NCI-H1436 (cell line): ENCODE data around the gene ELOVL1.
"Not testable (repeated sequence)": the region's sequence is repeated elsewhere in the genome, so short reads cannot be mapped to it uniquely, and the experiment has no call there.

Experiments
- DNase-seq: peaks from one replicate; lab custom pipeline; 2025; lab: John Stamatoyannopoulos, UW

ELOVL1 gene

GRCh38 chr1:43381612-43382011 is 13.8 kb upstream of the ELOVL1 start:
- no peak for DNase-seq

DNA sequence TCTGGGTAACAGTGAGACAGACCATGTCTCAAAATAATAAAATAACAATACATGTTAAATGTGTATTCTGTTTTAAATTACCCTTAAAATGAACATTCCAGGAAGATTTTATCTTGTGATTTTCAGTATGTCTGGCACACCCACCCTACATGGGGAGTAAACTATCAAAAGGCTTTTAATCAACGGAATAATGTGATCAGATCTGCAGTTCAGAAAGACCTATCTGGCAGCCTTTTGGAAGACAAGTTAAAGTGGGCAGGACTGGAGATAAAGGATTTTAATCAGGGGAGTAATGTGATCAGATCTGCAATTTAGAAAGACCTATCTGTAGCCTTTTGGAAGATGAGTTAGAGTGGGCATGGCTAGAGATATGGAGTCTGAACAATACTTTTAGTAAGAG is 11.7 kb upstream of the ELOVL1 start:
- DNase-seq, result no peak

GRCh38 chr1:43377831-43378230 is 10.0 kb upstream of the ELOVL1 start:
- no peak for DNase-seq

DNA sequence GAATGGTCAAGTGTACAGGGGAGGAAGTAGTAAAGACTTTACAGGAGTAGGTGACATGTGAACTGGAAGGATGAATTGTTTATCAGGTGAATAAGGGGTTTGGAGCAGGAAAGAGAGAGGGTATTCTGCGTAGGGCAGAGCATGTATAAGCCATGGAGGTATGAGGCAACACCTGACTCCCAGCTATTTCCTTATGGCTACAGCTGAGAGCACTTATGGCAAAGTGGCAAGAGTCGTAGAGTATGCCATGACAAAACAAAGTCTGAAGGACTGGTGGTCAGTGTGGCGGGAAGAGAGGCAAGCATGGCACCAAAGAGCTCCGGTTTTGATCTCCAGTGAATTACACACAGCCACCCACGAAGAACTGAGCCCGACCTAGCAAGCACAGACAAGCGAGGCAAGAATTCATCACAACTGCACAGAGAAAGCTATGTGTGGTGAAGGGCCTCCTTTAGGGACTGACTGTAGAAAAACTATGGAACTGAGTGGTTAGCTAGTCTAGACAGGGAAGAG is 9.0 kb upstream of the ELOVL1 start:
- DNase-seq, result no peak

DNA sequence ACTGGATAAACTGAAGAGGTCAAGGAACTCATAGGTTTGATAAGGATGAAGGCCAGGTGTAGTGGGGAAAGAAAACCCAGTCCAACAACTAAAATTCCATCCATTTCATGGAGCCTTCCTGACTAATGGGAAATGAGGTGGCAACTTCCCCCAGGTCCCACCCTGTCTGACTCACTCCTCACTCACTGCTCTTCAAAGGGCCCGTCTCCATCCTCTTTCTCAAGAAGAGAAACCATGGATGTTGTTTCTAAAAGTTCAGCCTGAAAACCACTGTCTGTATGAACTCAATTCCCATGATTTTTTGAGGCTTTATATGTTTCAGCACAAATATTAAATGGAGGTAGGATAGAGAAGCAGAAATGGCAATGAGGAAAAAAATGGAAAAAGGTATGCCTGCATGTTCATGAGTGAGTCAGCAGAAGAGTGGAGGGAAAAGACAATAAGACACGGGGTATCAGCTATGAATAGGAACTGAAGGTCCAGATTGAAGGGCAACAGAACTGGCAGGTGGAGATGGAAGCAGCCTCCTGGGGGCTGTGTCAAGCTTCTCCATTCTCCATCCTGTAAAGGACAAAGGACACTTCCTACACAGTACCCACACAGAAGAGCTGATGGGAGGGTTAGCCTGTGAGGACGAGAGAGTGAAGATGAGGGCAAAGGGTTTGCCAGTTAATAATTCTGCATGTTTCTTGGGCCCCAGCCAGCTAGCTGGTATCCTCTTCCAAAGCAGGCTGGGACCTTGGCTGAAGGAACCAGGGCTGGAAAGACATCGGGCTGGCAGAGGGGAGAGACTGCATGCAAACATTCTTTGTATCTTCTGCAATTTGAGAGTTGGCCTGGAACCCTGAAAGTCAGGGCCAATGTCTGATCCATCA is 5.5 kb upstream of the ELOVL1 start:
- DNase-seq, result no peak

GRCh38 chr1:43372172-43372571 is 4.4 kb upstream of the ELOVL1 start:
- no peak for DNase-seq

DNA sequence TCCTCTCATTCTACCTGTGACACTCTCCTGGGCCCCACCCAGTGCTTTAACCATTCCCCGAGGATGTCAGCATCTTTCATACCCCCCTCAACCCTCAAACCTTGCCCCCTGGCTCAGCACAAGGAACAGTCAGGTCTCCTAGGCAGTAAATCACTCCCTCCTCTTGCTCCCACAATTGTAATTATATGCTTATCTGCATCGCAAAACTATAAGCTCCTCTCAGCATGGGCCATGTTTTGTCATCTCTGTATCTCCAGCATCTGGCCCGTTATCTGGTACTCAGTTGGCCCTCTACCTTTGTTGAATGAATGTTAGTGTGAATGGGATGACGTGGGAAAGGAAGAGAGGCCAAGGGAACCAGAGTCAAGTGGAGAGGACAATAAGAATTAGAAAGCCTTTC is 2.8 kb upstream of the ELOVL1 start:
- no peak for DNase-seq

DNA sequence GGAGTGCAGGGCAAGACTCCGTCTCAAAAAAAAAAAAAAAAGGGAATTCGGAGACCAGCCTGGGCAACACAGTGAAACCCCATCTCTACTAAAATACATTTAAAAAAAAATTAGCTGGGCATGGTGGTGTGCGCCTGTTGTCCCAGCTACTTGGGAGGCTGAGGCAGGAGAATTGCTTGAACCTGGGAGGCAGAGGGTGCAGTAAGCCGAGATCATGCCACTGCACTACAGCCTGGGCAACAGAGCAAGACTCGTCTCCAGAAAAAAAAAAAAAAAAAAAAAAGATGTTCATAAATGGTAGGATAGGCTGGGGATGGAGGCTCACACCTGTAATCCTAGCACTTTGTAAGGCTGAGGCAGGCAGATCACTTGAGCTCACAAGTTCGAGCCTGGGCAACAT is 2.0 kb upstream of the ELOVL1 start:
- not testable (repeated sequence) for DNase-seq

DNA sequence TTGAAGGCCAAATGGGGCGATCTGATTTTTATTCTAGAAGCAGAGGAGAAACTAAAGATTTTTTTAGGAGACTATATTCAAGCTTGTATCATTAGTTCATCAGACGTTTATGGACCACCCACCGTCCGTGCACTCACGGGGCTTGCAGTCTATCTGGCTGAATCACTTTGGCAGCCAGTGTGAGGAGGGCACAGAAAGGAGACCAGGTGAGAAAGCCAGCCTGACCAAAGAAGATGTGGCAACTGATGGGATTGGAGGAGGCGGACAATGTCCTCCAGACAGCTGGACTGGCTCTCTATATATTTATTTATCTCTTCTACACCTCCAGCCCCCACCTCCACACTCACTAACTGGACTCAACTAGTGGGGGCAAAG is 822 bp upstream of the ELOVL1 start:
- no peak for DNase-seq

DNA sequence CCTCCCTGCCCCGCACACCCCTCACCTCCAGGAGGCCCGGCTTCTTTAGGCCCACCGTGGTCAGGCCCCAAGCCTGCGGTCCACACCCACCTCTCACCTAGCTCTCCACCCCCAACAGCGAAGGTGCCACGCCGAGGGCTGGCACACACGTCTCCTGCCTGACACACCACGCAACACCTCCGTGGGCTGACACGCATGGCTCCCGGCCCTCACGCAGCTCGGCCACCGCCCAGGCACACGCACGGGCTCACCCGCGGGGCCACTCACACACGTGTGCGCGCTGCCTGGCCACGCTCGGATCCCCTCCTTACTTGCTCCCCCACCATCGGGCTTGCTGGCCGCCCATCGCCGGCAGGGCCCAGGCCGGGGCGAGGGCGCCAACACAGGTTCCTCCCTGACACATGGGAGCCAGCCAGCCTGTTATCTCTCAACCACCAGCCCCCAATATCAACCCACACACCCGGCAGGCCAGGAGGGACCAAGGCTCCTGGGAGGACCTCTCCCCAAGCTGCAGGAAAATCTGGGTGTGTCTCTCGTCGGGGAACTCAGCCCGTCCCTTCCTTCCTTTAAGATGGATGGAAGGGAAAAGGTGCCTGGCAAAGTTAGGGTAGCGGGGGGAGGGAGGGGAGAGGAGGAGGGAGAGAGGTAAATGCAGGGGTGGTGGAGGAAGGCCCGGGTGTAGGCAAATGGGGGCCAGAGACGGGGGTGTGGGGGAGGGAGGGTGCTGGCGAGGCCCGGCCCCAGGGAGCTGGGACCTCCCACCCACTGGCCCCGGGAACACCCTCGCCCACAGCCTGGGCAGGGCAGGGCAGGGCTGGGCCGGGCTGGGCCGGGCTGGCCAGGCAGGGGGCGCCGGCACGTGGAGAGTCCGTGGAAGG is 546 bp downstream of the ELOVL1 start:
- no peak for DNase-seq

- no peak for DNase-seq
Observed at GRCh38 chr1:43366601-43367025, 1.2 kb downstream of the ELOVL1 start.

- no peak for DNase-seq
Observed at GRCh38 chr1:43366179-43366578, 1.6 kb downstream of the ELOVL1 start.

DNA sequence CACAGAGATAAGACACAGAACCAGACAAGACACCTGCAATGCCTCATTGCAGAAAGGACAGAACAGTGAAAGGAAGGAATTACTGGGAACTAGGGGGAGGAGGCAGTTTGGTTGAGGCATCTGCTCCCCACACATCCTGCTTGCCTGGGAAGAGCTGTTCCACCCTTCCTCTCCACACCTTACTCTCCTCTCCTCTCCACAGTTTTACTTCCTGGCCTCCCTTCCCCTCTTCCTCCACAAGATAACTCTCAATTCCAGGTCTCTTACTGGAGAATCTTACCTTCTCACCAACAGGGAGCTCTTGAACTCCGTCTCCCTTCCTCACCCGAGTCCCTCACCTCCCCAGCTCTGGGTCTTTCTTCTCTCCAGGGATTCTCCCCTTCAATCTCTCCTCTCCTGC is 2.1 kb downstream of the ELOVL1 start:
- DNase-seq, result no peak

DNA sequence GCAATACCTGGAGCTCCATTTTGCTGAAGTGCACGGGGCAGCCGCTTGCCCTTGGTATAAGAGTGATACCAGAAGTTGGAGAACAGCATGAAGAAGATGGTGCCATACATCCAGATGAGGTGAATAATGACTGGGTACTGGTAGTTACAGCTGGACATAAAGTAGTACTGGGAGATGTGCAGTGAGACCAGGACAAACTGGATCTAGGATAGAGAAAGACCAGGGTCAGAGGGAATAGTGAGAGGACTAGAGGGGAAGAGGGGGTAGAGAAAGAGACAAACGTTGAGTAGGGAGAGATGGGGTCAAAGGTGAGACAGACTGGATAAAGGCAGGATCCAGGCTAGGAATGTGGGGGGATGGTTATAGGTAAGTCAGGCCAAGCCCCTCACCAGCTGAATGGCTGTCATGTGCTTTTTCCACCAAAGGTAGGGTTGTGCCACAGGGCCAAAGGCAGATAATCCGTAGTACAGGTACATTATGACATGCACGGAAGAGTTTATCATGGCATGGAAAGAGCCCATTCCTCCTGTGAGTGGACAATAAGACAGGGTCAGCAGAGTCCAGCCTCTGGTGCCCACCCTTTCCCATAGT is 3.8 kb downstream of the ELOVL1 start:
- DNase-seq, result no peak

DNA sequence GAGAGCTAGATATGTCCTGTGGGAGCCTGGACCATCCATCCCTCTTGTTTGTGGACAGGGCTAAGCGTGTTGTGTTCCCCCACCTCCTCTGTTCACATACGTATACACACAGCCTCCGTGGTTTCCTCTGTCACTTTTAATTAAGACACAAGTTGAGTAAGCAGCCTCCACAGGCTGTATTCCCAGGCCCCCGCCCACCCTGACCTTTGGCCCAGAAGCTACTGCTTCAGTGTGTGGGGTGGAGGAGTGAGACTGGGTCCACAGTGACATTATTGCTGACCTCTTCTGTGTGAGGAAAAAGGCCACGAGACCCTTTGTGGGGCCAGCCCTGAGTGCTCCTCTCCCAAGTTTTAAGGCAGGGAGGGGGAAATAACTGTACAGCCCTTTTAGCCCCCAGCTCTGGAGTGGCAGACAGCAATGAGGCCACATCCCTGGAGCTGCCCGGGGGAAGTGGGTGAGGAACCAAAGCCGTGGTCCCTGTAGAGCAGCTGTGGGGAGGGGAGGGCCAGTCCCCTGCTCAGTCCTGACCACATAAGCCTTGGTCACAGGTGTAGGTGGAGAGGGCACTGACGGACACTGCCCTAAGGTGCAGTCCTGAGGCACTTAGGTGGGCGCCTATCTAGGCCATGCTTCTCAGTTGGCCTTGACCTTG is 4.4 kb downstream of the ELOVL1 start:
- DNase-seq, result no peak

DNA sequence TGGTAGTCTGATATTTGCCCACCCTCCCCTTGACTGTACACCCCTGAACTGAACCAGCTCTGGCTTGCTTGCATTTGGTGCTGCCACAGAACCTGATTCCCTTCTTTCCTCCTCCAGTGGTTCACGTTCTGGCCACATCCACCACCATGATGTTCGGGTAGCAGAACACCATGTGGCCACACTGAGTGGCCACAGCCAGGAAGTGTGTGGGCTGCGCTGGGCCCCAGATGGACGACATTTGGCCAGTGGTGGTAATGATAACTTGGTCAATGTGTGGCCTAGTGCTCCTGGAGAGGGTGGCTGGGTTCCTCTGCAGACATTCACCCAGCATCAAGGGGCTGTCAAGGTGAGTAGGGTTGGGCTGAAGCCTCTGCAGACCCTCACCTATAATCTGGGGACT is 7.2 kb downstream of the ELOVL1 start:
- no peak for DNase-seq

DNA sequence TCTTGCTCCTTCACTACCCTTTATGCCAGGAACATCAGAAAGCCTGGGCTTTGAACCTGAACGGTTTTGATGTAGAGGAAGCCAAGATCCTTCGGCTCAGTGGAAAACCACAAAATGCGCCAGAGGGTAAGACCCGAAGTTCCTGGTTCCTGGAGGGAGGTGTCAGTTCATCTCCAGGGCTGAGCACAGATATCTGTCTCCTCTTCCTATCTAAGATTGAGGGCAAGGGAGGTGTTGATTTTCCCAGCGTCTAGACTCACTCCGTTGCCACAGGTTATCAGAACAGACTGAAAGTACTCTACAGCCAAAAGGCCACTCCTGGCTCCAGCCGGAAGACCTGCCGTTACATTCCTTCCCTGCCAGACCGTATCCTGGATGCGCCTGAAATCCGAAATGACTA is 8.1 kb downstream of the ELOVL1 start:
- no peak for DNase-seq

DNA sequence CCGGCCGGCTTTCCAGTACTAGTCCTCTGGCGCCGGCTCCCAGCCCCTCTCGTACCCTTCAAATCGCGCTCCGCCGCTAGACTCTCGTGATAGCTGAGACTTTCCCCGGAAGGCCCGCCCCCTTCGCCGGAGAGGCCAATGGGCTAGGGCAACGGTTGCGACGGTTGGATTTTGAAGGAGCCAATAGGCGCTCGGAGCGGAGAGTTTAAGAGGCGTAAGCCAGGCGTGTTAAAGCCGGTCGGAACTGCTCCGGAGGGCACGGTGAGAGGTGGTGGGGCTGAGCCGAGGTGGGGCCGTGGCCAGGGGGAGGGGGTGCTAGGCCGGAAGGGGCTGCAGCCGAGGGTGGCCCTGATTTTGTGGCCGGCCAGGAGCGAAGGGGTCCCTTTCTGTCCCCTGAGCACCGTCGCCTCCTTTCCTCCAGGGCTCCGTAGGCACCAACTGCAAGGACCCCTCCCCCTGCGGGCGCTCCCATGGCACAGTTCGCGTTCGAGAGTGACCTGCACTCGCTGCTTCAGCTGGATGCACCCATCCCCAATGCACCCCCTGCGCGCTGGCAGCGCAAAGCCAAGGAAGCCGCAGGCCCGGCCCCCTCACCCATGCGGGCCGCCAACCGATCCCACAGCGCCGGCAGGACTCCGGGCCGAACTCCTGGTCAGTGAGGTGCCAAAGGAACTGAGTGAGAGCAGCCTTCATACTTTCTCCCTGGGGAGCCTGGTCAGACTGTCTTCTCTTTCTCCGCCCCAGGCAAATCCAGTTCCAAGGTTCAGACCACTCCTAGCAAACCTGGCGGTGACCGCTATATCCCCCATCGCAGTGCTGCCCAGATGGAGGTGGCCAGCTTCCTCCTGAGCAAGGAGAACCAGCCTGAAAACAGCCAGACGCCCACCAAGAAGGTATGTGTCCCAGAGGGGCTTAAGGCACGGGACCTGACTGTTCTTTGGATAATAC is 8.8 kb downstream of the ELOVL1 start, which contains the start of gene CDC20:
CDC20 (plus strand) TSS at position 236 of the 948 bp plus-strand sequence; CDS start at position 471, 235 bp downstream.
- peak; percentile 98 for DNase-seq

- DNase-seq, result peak; percentile 36
Observed at GRCh38 chr1:43358121-43358745, 9.6 kb downstream of the ELOVL1 start.

DNA sequence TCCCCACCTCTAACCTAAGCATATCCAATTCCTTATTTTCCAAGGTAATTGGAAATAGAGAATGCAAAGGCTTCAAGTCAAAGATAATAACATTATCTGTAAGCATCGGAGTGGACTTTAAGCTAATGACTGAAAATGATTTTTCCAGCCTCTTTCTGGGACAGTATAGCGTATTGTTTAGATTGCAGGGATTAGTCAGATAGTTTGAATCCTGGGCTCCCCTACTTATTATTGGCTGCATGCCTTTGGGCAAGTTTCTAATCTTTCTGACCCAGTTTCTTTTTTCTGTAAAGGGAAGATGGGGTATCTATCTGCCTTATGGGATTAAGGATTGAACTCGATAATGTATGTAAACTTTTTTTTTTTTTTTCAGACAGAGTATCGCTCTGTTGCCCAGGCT is 10.6 kb downstream of the ELOVL1 start:
- DNase-seq, result no peak
